Skin epidermis (tissue), 12 donors: ENCODE measurements around the gene LMF1.
A peak's percentile ranks its signal among the peaks of the same experiment; 100 is the strongest.

Experiments
- H3K27ac ChIP-seq, 21 experiments: fragments of 200-600 bp; sonication (generic) in 11 of 21; one replicate each; pipeline ENCODE4 v1.5.0; 2020; ENCODE audit warnings: mild to moderate bottlenecking in 3 of 21, inconsistent platforms in 2 of 21, moderate library complexity in 2 of 21
- H3K4me3 ChIP-seq, 7 experiments: fragments of 200-600 bp; sonication (generic) in 2 of 7; one replicate each; pipeline ENCODE4 v1.5.0; 2020; ENCODE audit warnings: inconsistent platforms in 2 of 7, mild to moderate bottlenecking in 2 of 7, moderate library complexity in 1 of 7

Gene LMF1

GRCh38 chr16:986925-987582 is 16.3 kb upstream of the LMF1 start:
- H3K27ac ChIP-seq = no peak overlapping the region
- no peak overlapping the region for H3K4me3 ChIP-seq

GRCh38 chr16:986411-986810 is 15.6 kb upstream of the LMF1 start:
- H3K4me3 ChIP-seq = no peak overlapping the region
- no peak overlapping the region for H3K27ac ChIP-seq

- Histone ChIP-seq H3K4me3 (no peak overlapping the region), H3K27ac (no peak overlapping the region)
Measured at GRCh38 chr16:985646-986400, 15.0 kb upstream of the LMF1 start.

- H3K4me3 ChIP-seq = no peak overlapping the region
- H3K27ac ChIP-seq = no peak overlapping the region
Measured at GRCh38 chr16:984736-985636, 14.2 kb upstream of the LMF1 start.

GRCh38 chr16:984121-984694 is 13.4 kb upstream of the LMF1 start:
- no peak overlapping the region for H3K27ac ChIP-seq
- H3K4me3 ChIP-seq = no peak overlapping the region

- H3K4me3 ChIP-seq = no peak overlapping the region
- H3K27ac ChIP-seq = peak overlapping the region in 1 of 21 experiments; percentile 28
Measured at GRCh38 chr16:983044-984030, 12.6 kb upstream of the LMF1 start.

GRCh38 chr16:982145-983043 is 11.6 kb upstream of the LMF1 start:
- Histone ChIP-seq H3K4me3 (peak overlapping the region in 6 of 7 experiments; percentile 5 to 47 (median 40)), H3K27ac (peak overlapping the region in 1 of 21 experiments; percentile 28)

GRCh38 chr16:981695-982144 is 10.9 kb upstream of the LMF1 start, which contains the start of gene SOX8:
Gene SOX8 (plus strand): TSS chr16:981770. CDS start chr16:981923, 153 bp downstream.
- Histone ChIP-seq H3K4me3 (peak within 1 kb of the TSS; percentile 29 to 47 (median 40)), H3K27ac (peak within 1 kb of the TSS in 2 of 21 experiments; percentile 20 to 37)

- peak overlapping the region; percentile 29 to 47 (median 40) for H3K4me3 ChIP-seq
Measured at GRCh38 chr16:980595-980854, 9.7 kb upstream of the LMF1 start.

GRCh38 chr16:979859-980594 is 9.2 kb upstream of the LMF1 start:
- H3K4me3 ChIP-seq = peak overlapping the region; percentile 29 to 47 (median 40)
- H3K27ac ChIP-seq = peak overlapping the region in 1 of 21 experiments; percentile 37

More at GRCh38 chr16:980595-980854, 9.7 kb upstream of the LMF1 start:
- peak overlapping the region in 1 of 21 experiments; percentile 37 for H3K27ac ChIP-seq

GRCh38 chr16:979147-979546 is 8.4 kb upstream of the LMF1 start:
- Histone ChIP-seq H3K27ac (no peak overlapping the region), H3K4me3 (no peak overlapping the region)

GRCh38 chr16:978403-978802 is 7.6 kb upstream of the LMF1 start:
- Histone ChIP-seq H3K27ac (no peak overlapping the region), H3K4me3 (no peak overlapping the region)

- Histone ChIP-seq H3K27ac (no peak overlapping the region), H3K4me3 (no peak overlapping the region)
Measured at GRCh38 chr16:977896-978295, 7.1 kb upstream of the LMF1 start.

- Histone ChIP-seq H3K4me3 (no peak overlapping the region), H3K27ac (peak overlapping the region in 1 of 21 experiments; percentile 38)
Measured at GRCh38 chr16:977081-977701, 6.4 kb upstream of the LMF1 start.

- peak overlapping the region in 1 of 21 experiments; percentile 4 for H3K27ac ChIP-seq
- no peak overlapping the region for H3K4me3 ChIP-seq
Measured at GRCh38 chr16:976389-976931, 5.7 kb upstream of the LMF1 start.

- no peak overlapping the region for H3K27ac ChIP-seq
- no peak overlapping the region for H3K4me3 ChIP-seq
Measured at GRCh38 chr16:975291-975690, 4.5 kb upstream of the LMF1 start.
